HUES48 (cell line): Measurements from ENCODE around the gene SLC4A11.

Source experiments
- H3K27ac ChIP-seq: one replicate; pipeline ENCODE4 v1.7.0; 2013; ENCODE audit warnings: low read depth, low read length, inconsistent platforms
- H3K27me3 ChIP-seq: 2 replicates; pipeline ENCODE4 v1.6.1; 2013; ENCODE audit warnings: mild to moderate bottlenecking, low read length; ENCODE audit not compliant: control insufficient read depth, insufficient read depth
- H3K36me3 ChIP-seq: 2 replicates; pipeline ENCODE4 v1.6.1; 2013; ENCODE audit warnings: low read length; ENCODE audit not compliant: control insufficient read depth, insufficient read depth
- H3K4me1 ChIP-seq: 2 replicates; pipeline ENCODE4 v1.6.1; 2013; ENCODE audit warnings: mild to moderate bottlenecking, low read length; ENCODE audit not compliant: control insufficient read depth, insufficient read depth
- H3K4me3 ChIP-seq: 2 replicates; pipeline ENCODE4 v1.5.1; 2013; ENCODE audit warnings: mild to moderate bottlenecking, low read depth, low read length
- H3K9ac ChIP-seq: 2 replicates; pipeline ENCODE4 v1.6.1; 2013; ENCODE audit warnings: mild to moderate bottlenecking, low read depth, low read length, moderate library complexity
- H3K9me3 ChIP-seq: 2 replicates; pipeline ENCODE4 v1.6.1; 2013; ENCODE audit warnings: low read length; ENCODE audit not compliant: control insufficient read depth, insufficient read depth

Gene SLC4A11

DNA sequence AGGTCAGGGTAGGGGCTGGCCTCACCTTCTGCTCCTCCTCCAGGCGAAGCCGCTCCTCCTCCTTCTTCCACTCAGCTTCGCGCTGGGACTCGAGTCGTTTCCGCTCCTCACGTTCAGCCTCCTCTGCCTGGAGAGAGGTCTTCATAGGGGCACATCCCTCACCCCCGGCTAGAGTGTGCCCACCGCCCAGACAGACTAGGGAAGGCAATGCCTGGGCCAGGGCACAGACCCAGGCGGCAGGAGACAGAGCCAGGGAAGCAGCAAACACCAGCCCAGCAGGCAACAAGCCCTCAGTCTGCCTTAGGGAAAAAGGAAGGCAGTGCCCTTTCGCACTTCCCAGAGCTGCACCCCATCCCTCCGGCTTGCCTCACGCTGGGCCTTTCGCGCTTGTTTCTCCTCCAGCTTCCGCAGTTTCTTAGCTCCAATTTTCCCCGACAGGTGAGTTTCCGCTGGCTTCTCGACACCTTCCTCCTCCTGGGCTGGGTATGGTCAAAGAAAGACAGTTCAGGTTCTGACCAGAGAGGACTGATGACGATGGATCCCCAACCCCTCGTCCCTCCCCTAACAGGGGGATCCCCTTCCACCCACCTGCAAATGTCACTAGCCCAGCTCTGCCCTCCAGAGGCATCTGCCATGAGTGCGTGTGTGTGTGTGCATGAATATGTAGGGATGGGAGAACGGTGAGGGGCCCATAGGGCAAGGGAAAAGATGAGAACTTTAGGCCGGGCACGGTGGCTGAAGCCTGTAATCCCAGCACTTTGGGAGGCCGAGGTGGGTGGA lies 38.8 kb downstream of the SLC4A11 start:
- H3K4me1 ChIP-seq: peaks cover 6% of the 10 kb centered on the region
- H3K9ac ChIP-seq: no peak overlapping the region
- no peaks in the 10 kb centered on the region for H3K9me3 ChIP-seq
- H3K4me3 ChIP-seq: no peak overlapping the region
- H3K27me3 ChIP-seq: no peaks in the 10 kb centered on the region
- H3K36me3 ChIP-seq: peaks cover 48% of the 10 kb centered on the region
- H3K27ac ChIP-seq: no peak overlapping the region

- no peak overlapping the region for H3K4me3 ChIP-seq
- H3K36me3 ChIP-seq: peaks cover 58% of the 10 kb centered on the region
- no peaks in the 10 kb centered on the region for H3K27me3 ChIP-seq
- no peaks in the 10 kb centered on the region for H3K9me3 ChIP-seq
- H3K27ac ChIP-seq: no peak overlapping the region
- H3K4me1 ChIP-seq: peaks cover 6% of the 10 kb centered on the region
- H3K9ac ChIP-seq: no peak overlapping the region
Measured at GRCh38 chr20:3199206-3199605, 39.8 kb downstream of the SLC4A11 start.

GRCh38 chr20:3195590-3196237 lies 43.3 kb downstream of the SLC4A11 start:
- peaks cover 80% of the 10 kb centered on the region for H3K36me3 ChIP-seq
- H3K9ac ChIP-seq: no peak overlapping the region
- H3K27ac ChIP-seq: no peak overlapping the region
- H3K27me3 ChIP-seq: no peaks in the 10 kb centered on the region
- no peaks in the 10 kb centered on the region for H3K4me1 ChIP-seq
- no peaks in the 10 kb centered on the region for H3K9me3 ChIP-seq
- H3K4me3 ChIP-seq: no peak overlapping the region

DNA sequence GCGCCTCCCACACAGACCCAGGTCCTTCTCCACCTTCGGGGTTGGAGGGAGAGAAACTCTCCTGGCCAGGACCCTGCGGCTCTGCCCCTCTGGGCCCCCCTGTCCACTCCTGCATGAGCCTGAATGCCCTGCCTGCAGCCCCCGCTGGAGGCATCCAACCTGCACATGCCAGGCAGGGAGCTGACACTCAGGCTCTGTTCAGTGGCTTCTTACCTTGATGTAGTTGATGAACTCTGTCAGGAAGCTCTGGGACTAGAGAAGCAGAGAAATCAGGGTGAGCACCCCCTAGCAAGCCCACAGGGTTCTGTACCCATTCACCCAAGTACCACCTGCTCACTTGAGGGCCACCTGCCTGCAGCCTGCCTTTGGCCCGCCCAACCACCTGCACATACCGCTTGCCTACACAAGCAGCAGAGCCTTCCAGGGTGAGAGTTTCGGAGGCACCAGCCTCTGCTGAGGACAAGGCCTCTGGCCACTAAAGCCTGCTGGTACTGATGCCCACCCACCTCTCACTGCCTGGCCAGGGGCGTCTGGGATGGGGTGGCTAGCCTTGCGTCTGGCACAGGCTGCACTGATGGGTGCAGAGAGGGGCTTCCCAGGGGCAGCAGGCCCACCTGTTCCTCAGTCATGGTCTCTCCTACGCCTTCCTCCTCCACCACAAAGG lies 44.2 kb downstream of the SLC4A11 start:
- H3K9me3 ChIP-seq: no peaks in the 10 kb centered on the region
- H3K27ac ChIP-seq: no peak overlapping the region
- no peaks in the 10 kb centered on the region for H3K4me1 ChIP-seq
- no peak overlapping the region for H3K9ac ChIP-seq
- H3K36me3 ChIP-seq: peaks cover 80% of the 10 kb centered on the region
- no peaks in the 10 kb centered on the region for H3K27me3 ChIP-seq
- H3K4me3 ChIP-seq: no peak overlapping the region

DNA sequence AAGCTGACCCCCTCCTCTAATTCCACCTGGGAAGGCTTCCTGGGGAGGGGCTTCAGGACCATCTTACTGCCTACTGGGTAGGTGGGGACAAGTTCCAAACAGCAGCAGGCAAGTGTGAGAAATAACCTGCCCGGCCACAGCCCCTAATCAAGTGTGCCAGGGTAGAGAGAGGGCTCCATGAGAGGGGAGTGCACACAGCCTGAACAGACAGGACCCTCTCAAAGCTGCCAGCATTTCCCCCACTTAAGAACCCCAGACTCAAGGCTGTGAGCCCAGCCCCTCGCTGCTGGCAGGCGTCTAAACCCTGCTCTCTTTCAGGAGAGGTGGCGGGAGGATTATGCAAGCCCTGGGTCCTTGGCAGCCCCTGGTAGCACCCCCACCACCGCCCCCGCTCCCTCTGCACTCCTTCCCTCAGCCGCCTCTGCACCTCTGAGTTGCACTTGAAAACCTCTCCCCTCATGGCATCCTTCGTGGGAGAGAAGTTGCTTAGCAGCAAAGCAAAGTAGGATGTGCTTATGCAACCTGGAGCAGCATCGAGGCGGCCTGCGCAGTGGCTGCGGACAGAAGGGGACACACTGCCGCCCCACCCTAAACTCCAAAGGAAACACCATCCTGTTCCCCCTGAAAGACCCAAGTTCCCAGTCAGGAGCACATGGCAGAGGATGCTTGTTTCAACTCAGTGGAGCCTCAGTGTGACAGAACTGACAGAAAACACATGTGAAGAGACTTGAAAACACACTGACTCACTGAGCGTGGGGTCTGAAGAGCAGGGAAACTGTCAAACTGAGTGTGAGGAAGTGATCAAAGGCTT lies 45.0 kb downstream of the SLC4A11 start:
- no peak overlapping the region for H3K27ac ChIP-seq
- no peaks in the 10 kb centered on the region for H3K9me3 ChIP-seq
- H3K27me3 ChIP-seq: no peaks in the 10 kb centered on the region
- H3K4me3 ChIP-seq: no peak overlapping the region
- peaks cover 80% of the 10 kb centered on the region for H3K36me3 ChIP-seq
- H3K4me1 ChIP-seq: 0 out of 2 replicates have a peak, but pooled peaks cover 3% of the 10 kb centered on the region
- no peak overlapping the region for H3K9ac ChIP-seq

GRCh38 chr20:3192226-3193015 lies 46.6 kb downstream of the SLC4A11 start:
- 0 out of 2 replicates have a peak, but pooled peaks cover 3% of the 10 kb centered on the region for H3K4me1 ChIP-seq
- no peaks in the 10 kb centered on the region for H3K9me3 ChIP-seq
- H3K9ac ChIP-seq: no peak overlapping the region
- no peak overlapping the region for H3K4me3 ChIP-seq
- no peak overlapping the region for H3K27ac ChIP-seq
- peaks cover 71% of the 10 kb centered on the region for H3K36me3 ChIP-seq
- no peaks in the 10 kb centered on the region for H3K27me3 ChIP-seq

GRCh38 chr20:3190681-3191111 lies 48.3 kb downstream of the SLC4A11 start:
- H3K9me3 ChIP-seq: no peaks in the 10 kb centered on the region
- no peak overlapping the region for H3K4me3 ChIP-seq
- no peak overlapping the region for H3K27ac ChIP-seq
- no peaks in the 10 kb centered on the region for H3K27me3 ChIP-seq
- no peak overlapping the region for H3K9ac ChIP-seq
- peaks cover 62% of the 10 kb centered on the region for H3K36me3 ChIP-seq
- 0 out of 2 replicates have a peak, but pooled peaks cover 3% of the 10 kb centered on the region for H3K4me1 ChIP-seq

DNA sequence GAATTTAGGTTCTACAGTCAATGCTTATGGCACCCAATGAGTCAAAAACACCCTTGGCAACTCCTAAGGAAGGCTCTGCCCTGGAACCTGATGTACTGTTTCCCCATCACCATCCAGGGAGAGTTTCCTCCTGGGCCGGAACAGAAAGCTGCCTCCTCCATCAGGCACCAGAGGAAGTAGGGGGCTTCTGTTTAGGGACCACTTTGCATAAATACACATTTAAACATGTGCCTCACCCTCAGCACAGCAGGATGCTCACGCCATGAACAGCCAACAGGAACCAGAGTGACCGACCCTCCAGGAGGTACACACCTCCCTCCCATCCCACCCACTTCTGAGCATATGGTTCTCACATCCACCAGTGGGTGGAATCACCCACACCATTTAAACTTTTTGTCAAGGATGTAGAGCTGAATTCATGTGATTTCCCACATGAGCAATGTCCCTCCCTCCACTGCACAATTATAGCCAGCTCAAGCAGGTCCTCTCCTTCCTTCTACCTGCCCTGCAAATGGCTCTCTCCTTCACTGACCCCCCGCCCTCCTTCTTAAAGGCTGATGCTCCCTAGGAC lies 49.3 kb downstream of the SLC4A11 start:
- peaks cover 52% of the 10 kb centered on the region for H3K36me3 ChIP-seq
- no peak overlapping the region for H3K27ac ChIP-seq
- 0 out of 2 replicates have a peak, but pooled peaks cover 3% of the 10 kb centered on the region for H3K4me1 ChIP-seq
- H3K4me3 ChIP-seq: no peak overlapping the region
- no peaks in the 10 kb centered on the region for H3K9me3 ChIP-seq
- H3K9ac ChIP-seq: no peak overlapping the region
- H3K27me3 ChIP-seq: no peaks in the 10 kb centered on the region

DNA sequence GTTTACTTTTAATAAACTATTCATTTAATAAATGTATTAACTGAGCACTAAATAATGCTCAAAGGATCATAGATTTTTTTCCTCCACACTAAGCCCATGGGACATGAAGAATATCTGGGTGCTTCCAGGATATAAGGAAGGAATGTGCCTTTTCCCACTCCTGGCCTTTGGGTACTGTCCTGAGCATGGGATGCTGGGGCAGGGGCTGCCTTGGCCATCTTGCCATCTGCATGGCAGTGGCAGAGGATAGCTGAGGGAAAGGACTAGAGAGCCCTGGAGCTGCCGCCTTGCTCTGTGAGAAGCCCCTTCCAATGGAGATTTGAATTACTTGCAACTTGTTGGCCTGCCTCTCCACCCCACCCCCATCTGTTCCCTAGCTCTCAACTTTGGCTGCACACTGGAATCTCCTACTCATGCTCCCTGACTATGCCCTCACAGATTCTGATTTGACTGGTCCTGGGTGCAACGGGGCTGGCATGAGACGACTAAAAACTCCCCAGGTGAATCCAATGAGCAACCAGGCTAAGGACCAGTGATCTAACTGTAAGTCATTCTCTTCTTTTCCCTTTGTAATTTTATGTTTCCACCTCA lies 50.1 kb downstream of the SLC4A11 start:
- no peaks in the 10 kb centered on the region for H3K9me3 ChIP-seq
- H3K27me3 ChIP-seq: no peaks in the 10 kb centered on the region
- H3K27ac ChIP-seq: no peak overlapping the region
- peaks cover 45% of the 10 kb centered on the region for H3K36me3 ChIP-seq
- no peak overlapping the region for H3K9ac ChIP-seq
- H3K4me1 ChIP-seq: 0 out of 2 replicates have a peak, but pooled peaks cover 3% of the 10 kb centered on the region
- no peak overlapping the region for H3K4me3 ChIP-seq
